ENCODE data around the gene RRAGA.
"Not testable (repeated sequence)": the region's sequence is repeated elsewhere in the genome, so short reads cannot be mapped to it uniquely, and the experiment has no call there.

Gene RRAGA

GRCh38 chr9:19036611-19037010 is 12.6 kb upstream of the RRAGA start:
- Mint-ChIP-seq H3K4me1 (no peaks in the 10 kb centered on the region), H3K4me3 (no peak overlapping the region), H3K9me3 (no peaks in the 10 kb centered on the region), H3K27ac (no peak overlapping the region), H3K27me3 (peaks cover 5% of the 10 kb centered on the region), H3K36me3 (no peaks in the 10 kb centered on the region)
- no peak for DNase-seq
- CTCF ChIA-PET, result interaction anchor here (1.3 kb wide), 3 partner anchors 8 to 138 kb away, joined by 4 to 8 read pairs (median 4); partner anchors contain the start of gene RRAGA

GRCh38 chr9:19049917-19050636 is 850 bp downstream of the RRAGA start:
- Mint-ChIP-seq H3K27ac (peak overlapping the region; percentile 98), H3K27me3 (peaks cover 4% of the 10 kb centered on the region), H3K4me1 (peaks cover 35% of the 10 kb centered on the region), H3K9me3 (no peaks in the 10 kb centered on the region), H3K36me3 (peaks cover 20% of the 10 kb centered on the region), H3K4me3 (peak overlapping the region; percentile 87)
- peak; percentile 32 for DNase-seq
- CTCF ChIA-PET, result interaction anchor here (1.6 to 4.1 kb wide), 3 partner anchors 36 to 407 kb away, joined by 4 to 39 read pairs (median 19); no protein-coding TSS in a partner anchor

GRCh38 chr9:19050637-19051591 is 1.7 kb downstream of the RRAGA start:
- Mint-ChIP-seq H3K27me3 (peaks cover 4% of the 10 kb centered on the region), H3K4me1 (peaks cover 35% of the 10 kb centered on the region), H3K9me3 (no peaks in the 10 kb centered on the region), H3K4me3 (peak overlapping the region; percentile 87), H3K27ac (peak overlapping the region; percentile 98), H3K36me3 (peaks cover 24% of the 10 kb centered on the region)
- no peak for DNase-seq
- CTCF ChIA-PET, result interaction anchor here (1.6 to 4.1 kb wide), 3 partner anchors 35 to 406 kb away, joined by 4 to 39 read pairs (median 4); no protein-coding TSS in a partner anchor

GRCh38 chr9:19057033-19057432 is 7.8 kb downstream of the RRAGA start:
- no peak overlapping the region for H3K4me3 Mint-ChIP-seq
- DNase-seq, result no peak
- no peak overlapping the region for H3K27ac Mint-ChIP-seq
- CTCF ChIA-PET, result interaction anchor here (1.2 to 1.3 kb wide), 3 partner anchors 27 to 408 kb away, joined by 3 to 6 read pairs (median 4); no protein-coding TSS in a partner anchor
- peaks cover 54% of the 10 kb centered on the region for H3K36me3 Mint-ChIP-seq
- no peaks in the 10 kb centered on the region for H3K27me3 Mint-ChIP-seq
- no peaks in the 10 kb centered on the region for H3K9me3 Mint-ChIP-seq
- H3K4me1 Mint-ChIP-seq, result peaks cover 2% of the 10 kb centered on the region

- H3K9me3 Mint-ChIP-seq, result no peaks in the 10 kb centered on the region
- peak overlapping the region; percentile 2 for H3K27ac Mint-ChIP-seq
- CTCF ChIA-PET, result interaction anchor here (1.2 to 1.5 kb wide), 2 partner anchors 11 to 100 kb away, joined by 4 read pairs; no protein-coding TSS in a partner anchor
- H3K4me1 Mint-ChIP-seq, result no peaks in the 10 kb centered on the region
- no peaks in the 10 kb centered on the region for H3K27me3 Mint-ChIP-seq
- H3K36me3 Mint-ChIP-seq, result peaks cover 48% of the 10 kb centered on the region
- DNase-seq, result no peak
- no peak overlapping the region for H3K4me3 Mint-ChIP-seq
Measured at GRCh38 chr9:19074229-19074628, 25.0 kb downstream of the RRAGA start.

- DNase-seq, result no peak
- Mint-ChIP-seq H3K27me3 (no peaks in the 10 kb centered on the region), H3K36me3 (peaks cover 48% of the 10 kb centered on the region), H3K4me3 (no peak overlapping the region), H3K27ac (no peak overlapping the region), H3K4me1 (no peaks in the 10 kb centered on the region), H3K9me3 (no peaks in the 10 kb centered on the region)
- CTCF ChIA-PET, result interaction anchor here (1.5 kb wide), 1 partner anchor 100 kb away, joined by 4 read pairs; no protein-coding TSS in a partner anchor
Measured at GRCh38 chr9:19074836-19075235, 25.6 kb downstream of the RRAGA start.

- no peaks in the 10 kb centered on the region for H3K27me3 Mint-ChIP-seq
- no peak for DNase-seq
- peak overlapping the region; percentile 0 for H3K27ac Mint-ChIP-seq
- H3K9me3 Mint-ChIP-seq, result no peaks in the 10 kb centered on the region
- H3K4me3 Mint-ChIP-seq, result no peak overlapping the region
- peaks cover 38% of the 10 kb centered on the region for H3K36me3 Mint-ChIP-seq
- CTCF ChIA-PET, result interaction anchor here (0.7 to 7.3 kb wide), 16 partner anchors 9 to 372 kb away, joined by 3 to 63 read pairs (median 4); partner anchors contain the start of gene RRAGA
- H3K4me1 Mint-ChIP-seq, result peaks cover 2% of the 10 kb centered on the region
Measured at GRCh38 chr9:19085295-19085694, 36.1 kb downstream of the RRAGA start.

GRCh38 chr9:19087106-19088000 is 38.1 kb downstream of the RRAGA start:
- no peak for DNase-seq
- Mint-ChIP-seq H3K27me3 (no peaks in the 10 kb centered on the region), H3K4me1 (peaks cover 2% of the 10 kb centered on the region), H3K9me3 (no peaks in the 10 kb centered on the region), H3K27ac (no peak overlapping the region), H3K4me3 (no peak overlapping the region), H3K36me3 (peaks cover 38% of the 10 kb centered on the region)
- CTCF ChIA-PET, result interaction anchor here (0.8 to 7.3 kb wide), 6 partner anchors 26 to 378 kb away, joined by 3 to 63 read pairs (median 3); no protein-coding TSS in a partner anchor

GRCh38 chr9:19097431-19097830 is 48.2 kb downstream of the RRAGA start:
- Mint-ChIP-seq H3K27ac (peak overlapping the region; percentile 28), H3K36me3 (peaks cover 33% of the 10 kb centered on the region), H3K4me1 (peaks cover 47% of the 10 kb centered on the region), H3K4me3 (peak overlapping the region; percentile 21)
- H3K27me3 Mint-ChIP-seq, H3K9me3 Mint-ChIP-seq, DNase-seq, CTCF ChIA-PET: not testable (repeated sequence)
